K562 (cell line): ENCODE measurements around the gene MCMBP. TPM values are rescaled to one million over a fixed set of nuclear protein-coding genes. Genes with fewer than 3 reads are reported as not detected.

Experiments
- ATAC-seq: fragments of 200-7000 bp; cut with Tn5 transposase; 3 replicates; pipeline ENCODE4 v1.9.1; 2020; ENCODE audit warnings: moderate library complexity
- BruUV-seq: library from RNA; stranded (reverse); fragments of 400-500 nt; replicated peaks from 2 replicates; lab custom pipeline; 2021; lab: Mats Ljungman, UMichigan
- CTCF ChIA-PET: fragments of 300-600 bp; formaldehyde crosslinking; extraction: SDS; loops from one replicate; lab custom pipeline; 2021; ENCODE audit warnings: low intra/inter-chr PET ratio; lab: Yijun Ruan, JAX
- POLR2A ChIA-PET: fragments of 300-600, 350-650 bp; sonication (Branson Sonifier 250); formaldehyde crosslinking; extraction: SDS; loops from one replicate; lab custom pipeline; 2021; ENCODE audit warnings: antibody characterized with exemption, inconsistent platforms; lab: Yijun Ruan, JAX
- DNase-seq, 4 experiments: peaks; one replicate each; pipeline versions ENCODE4 v3.0.0 to v3.0.0-alpha.2; 2011 to 2018; ENCODE audit warnings: low spot score in 3 of 4, mixed read lengths in 3 of 4; ENCODE audit errors: extremely low read depth in 1 of 4
- FAIRE-seq: peaks from 2 replicates; lab custom pipeline; 2011; peaks lifted over from hg19 to GRCh38; lab: Jason Lieb, UNC
- H2AFZ ChIP-seq: 2 replicates; pipeline ENCODE4 v1.6.0; 2011; ENCODE audit warnings: low read depth, low read length, control low read depth, inconsistent platforms
- H3K27ac ChIP-seq: fragments of 200-600 bp; 3 replicates; pipeline ENCODE4 v1.8.0; 2011; ENCODE audit warnings: low read depth, mild to moderate bottlenecking, control low read depth, inconsistent platforms, low read length, moderate library complexity, mixed read lengths; ENCODE audit errors: extremely low read depth
- H3K27me3 ChIP-seq, 2 experiments: fragments of 300-600 bp in 1 of 2; 2 replicates in 1 of 2; 3 replicates in 1 of 2; pipeline versions ENCODE4 v1.6.0 to v1.8.0; 2011; ENCODE audit warnings: inconsistent platforms in 2 of 2, low read length in 2 of 2, mild to moderate bottlenecking in 1 of 2, mixed read lengths in 1 of 2, moderate library complexity in 1 of 2; ENCODE audit not compliant: control insufficient read depth in 2 of 2, insufficient read depth in 2 of 2
- H3K36me3 ChIP-seq: fragments of 300-600 bp; 3 replicates; pipeline ENCODE4 v1.8.0; 2011; ENCODE audit warnings: mild to moderate bottlenecking, low read length, inconsistent platforms; ENCODE audit not compliant: control insufficient read depth, insufficient read depth
- H3K4me1 ChIP-seq, 2 experiments: fragments of 200-600 bp in 1 of 2; replicated peaks in 1 of 2; 2 replicates in 1 of 2; 3 replicates in 1 of 2; pipeline versions ENCODE4 v1.5.1 to v1.8.0; 2011; ENCODE audit warnings: inconsistent platforms in 2 of 2, low read length in 2 of 2, mild to moderate bottlenecking in 1 of 2, mixed read lengths in 1 of 2, moderate library complexity in 1 of 2; ENCODE audit not compliant: control insufficient read depth in 2 of 2, insufficient read depth in 2 of 2
- H3K4me2 ChIP-seq: 2 replicates; pipeline ENCODE4 v1.6.1; 2011; ENCODE audit warnings: low read length, control low read depth, inconsistent platforms, mixed read lengths; ENCODE audit not compliant: insufficient read depth
- H3K4me3 ChIP-seq: fragments of 200-600 bp; sonication (generic), shearing (Covaris generic); 2 replicates; pipeline ENCODE4 v1.5.1; 2016; ENCODE audit warnings: control low read depth, inconsistent platforms
- H3K79me2 ChIP-seq: fragments of 200-600 bp; 3 replicates; pipeline ENCODE4 v1.8.0; 2011; ENCODE audit warnings: low read length, inconsistent platforms; ENCODE audit not compliant: control insufficient read depth, insufficient read depth
- H3K9ac ChIP-seq, 2 experiments: 2 replicates each; pipeline versions ENCODE4 v1.6.0 to v1.6.1; 2011; ENCODE audit warnings: low read depth in 2 of 2, low read length in 2 of 2, control low read depth in 1 of 2, inconsistent platforms in 1 of 2, mild to moderate bottlenecking in 1 of 2, mixed read lengths in 1 of 2; ENCODE audit not compliant: insufficient read depth in 1 of 2
- H3K9me1 ChIP-seq: one replicate; pipeline ENCODE4 v1.6.0; 2011; ENCODE audit warnings: inconsistent platforms, mild to moderate bottlenecking, low read length, moderate library complexity; ENCODE audit not compliant: control insufficient read depth, insufficient read depth
- H3K9me3 ChIP-seq: replicated peaks from 2 replicates; pipeline ENCODE4 v1.5.1; 2011; ENCODE audit warnings: low read depth, low read length, inconsistent platforms; ENCODE audit not compliant: control insufficient read depth, insufficient read depth
- H4K20me1 ChIP-seq: replicated peaks from 2 replicates; pipeline ENCODE4 v1.6.1; 2011; ENCODE audit warnings: low read length, inconsistent platforms, mixed read lengths; ENCODE audit not compliant: control insufficient read depth, insufficient read depth
- DIDO1 ChIP-seq: fragments of 450-650 bp; IDR thresholded peaks from 2 replicates; pipeline ENCODE4 v1.6.1; 2016; ENCODE audit warnings: low read depth, missing biosample characterization, missing genetic modification characterization
- HSF4 ChIP-seq: fragments of 250-450 bp; sonication (Bioruptor Pico); IDR thresholded peaks from 2 replicates; pipeline ENCODE4 v2.1.2; 2022; ENCODE audit warnings: mild to moderate bottlenecking, moderate library complexity, borderline replicate concordance
- KLF10 ChIP-seq: fragments of 250-450 bp; sonication (Bioruptor Pico); IDR thresholded peaks from 2 replicates; pipeline ENCODE4 v1.6.1; 2021; ENCODE audit warnings: matching md5 sums
- KLF6 ChIP-seq: fragments of 250-450 bp; sonication (Bioruptor Pico); IDR thresholded peaks from 2 replicates; pipeline ENCODE4 v1.4.0; 2020; ENCODE audit warnings: mild to moderate bottlenecking, moderate library complexity, borderline replicate concordance
- LARP7 ChIP-seq: fragments of 450-650 bp; IDR thresholded peaks from 2 replicates; pipeline ENCODE4 v1.6.1; 2016
- RAD51 ChIP-seq: fragments of 450-650 bp; IDR thresholded peaks from 2 replicates; pipeline ENCODE4 v1.7.1; 2016; ENCODE audit warnings: low read depth, mild to moderate bottlenecking, borderline replicate concordance
- SMAD3 ChIP-seq: fragments of 450-650 bp; formaldehyde crosslinking; conservative IDR thresholded peaks from 2 replicates; pipeline ENCODE4 v1.4.0; 2020; ENCODE audit warnings: mild to moderate bottlenecking
- TCFL5 ChIP-seq: fragments of 250-450 bp; sonication (Bioruptor Pico); conservative IDR thresholded peaks from 2 replicates; pipeline ENCODE4 v1.6.1; 2021; ENCODE audit warnings: mild to moderate bottlenecking, moderate library complexity, matching md5 sums
- XRCC4 ChIP-seq: IDR thresholded peaks from one replicate; pipeline ENCODE4 v1.6.1; 2011; ENCODE audit not compliant: insufficient read depth, insufficient read length; ENCODE audit errors: extremely low read depth
- ZC3H11A ChIP-seq: IDR thresholded peaks from 2 replicates; pipeline ENCODE4 v1.6.1; 2012; ENCODE audit warnings: low read depth, low read length, improper control_type of control experiment
- ZNF584 ChIP-seq: fragments of 200-800 bp; sonication (Bioruptor generic); IDR thresholded peaks from 2 replicates; pipeline ENCODE4 v1.6.1; 2016; ENCODE audit warnings: low read depth, mild to moderate bottlenecking, missing genetic modification characterization, missing compliant biosample characterization
- WGBS: fragments of 100-300 bp; shearing (Covaris generic); methylation state at CpG from one replicate; pipeline ENCODE4 v1.1.6; 2016; ENCODE audit warnings: low coverage, mixed read lengths; ENCODE audit not compliant: insufficient coverage; ENCODE audit errors: missing lambda C conversion rate; 5-methylcytosine and 5-hydroxymethylcytosine counted together
- in situ Hi-C: fragments of 300-500 bp; cut with MboI; formaldehyde crosslinking; loops from 4 replicates; pipeline ENCODE4 v1.15.0; 2018; ENCODE audit warnings: inconsistent platforms, mixed read lengths
- intact Hi-C: fragments of 100-400 bp; cut with micrococcal nuclease; formaldehyde crosslinking; loops from 2 replicates; pipeline ENCODE4 v1.14.2; 2022
- polyA plus RNA-seq, 8 experiments: library from polyadenylated mRNA; depleted of rRNA in 4 of 8; stranded (reverse) in 5 of 8; unstranded in 3 of 8; fragments of >200 nt; fragmentation: Nextera tagmentation in 2 of 8; fragmentation: Illumina TruSeq in 1 of 8; extraction: Ambion mirVana in 2 of 8; extraction: Trizol in 1 of 8; gene quantifications; 2 replicates each; pipeline versions ENCODE4 v1.2.1 to v1.2.3, GENCODE V29; 2011 to 2014; ENCODE audit warnings: inconsistent platforms in 1 of 8, missing spikeins in 1 of 8
- total RNA-seq, 7 experiments: library from RNA; depleted of rRNA in 6 of 7; stranded (reverse); fragments of >200 nt in 6 of 7; fragmentation: Illumina TruSeq in 2 of 7; extraction: Trizol in 2 of 7; gene quantifications; 2 replicates each; pipeline versions ENCODE4 v1.2.1 to v1.2.3, GENCODE V29; 2011 to 2021; ENCODE audit warnings: low replicate concordance in 1 of 7
- TF ChIP-seq, protein P1 (sequence below): fragments of 450-650 bp; IDR thresholded peaks from 2 replicates; pipeline ENCODE4 v1.6.1; 2016; ENCODE audit warnings: borderline replicate concordance
- TF ChIP-seq, protein P2 (sequence below): fragments of 450-650 bp; conservative IDR thresholded peaks from 2 replicates; pipeline ENCODE4 v1.6.1; 2016; ENCODE audit warnings: missing genetic modification characterization, low read depth, mild to moderate bottlenecking, control low read depth, missing compliant biosample characterization
- TF ChIP-seq, protein P3 (sequence below): fragments of 250-450 bp; sonication (Bioruptor Pico); IDR thresholded peaks from 2 replicates; pipeline ENCODE4 v1.4.0; 2020; ENCODE audit warnings: mild to moderate bottlenecking, moderate library complexity, borderline replicate concordance
- TF ChIP-seq, protein P4 (sequence below): sonication (generic); formaldehyde crosslinking; IDR thresholded peaks from 2 replicates; pipeline ENCODE4 v1.8.1; 2023; ENCODE audit warnings: mild to moderate bottlenecking, missing genetic modification reagents

The MCMBP gene
- total and polyA plus RNA-seq, 9 of the 15 experiments (the other 6 are each of a cell fraction or from before 2014, with no cell fraction given), result 11.2 to 74.3 (median 50.5) TPM

DNA sequence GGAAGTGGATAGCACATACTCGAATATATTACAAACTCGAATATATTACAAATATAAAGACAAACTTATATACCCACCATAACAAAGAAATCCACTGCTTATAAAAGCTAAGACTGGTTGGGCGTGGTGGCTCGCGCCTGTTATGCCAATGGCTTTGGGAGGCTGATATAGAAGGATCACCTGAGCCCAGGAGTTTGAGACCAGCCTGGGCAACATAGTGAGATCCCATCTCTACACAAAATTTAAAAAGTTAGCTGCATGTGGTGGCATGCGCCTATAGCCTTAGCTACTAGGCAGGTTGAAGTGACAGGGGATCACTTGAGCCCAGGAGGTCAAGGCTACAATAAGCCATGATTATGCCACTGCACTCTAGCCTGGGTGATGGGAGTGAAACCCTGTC lies 20.4 kb downstream of the MCMBP start (continued):
- TF ChIP-seq, protein P1, sequence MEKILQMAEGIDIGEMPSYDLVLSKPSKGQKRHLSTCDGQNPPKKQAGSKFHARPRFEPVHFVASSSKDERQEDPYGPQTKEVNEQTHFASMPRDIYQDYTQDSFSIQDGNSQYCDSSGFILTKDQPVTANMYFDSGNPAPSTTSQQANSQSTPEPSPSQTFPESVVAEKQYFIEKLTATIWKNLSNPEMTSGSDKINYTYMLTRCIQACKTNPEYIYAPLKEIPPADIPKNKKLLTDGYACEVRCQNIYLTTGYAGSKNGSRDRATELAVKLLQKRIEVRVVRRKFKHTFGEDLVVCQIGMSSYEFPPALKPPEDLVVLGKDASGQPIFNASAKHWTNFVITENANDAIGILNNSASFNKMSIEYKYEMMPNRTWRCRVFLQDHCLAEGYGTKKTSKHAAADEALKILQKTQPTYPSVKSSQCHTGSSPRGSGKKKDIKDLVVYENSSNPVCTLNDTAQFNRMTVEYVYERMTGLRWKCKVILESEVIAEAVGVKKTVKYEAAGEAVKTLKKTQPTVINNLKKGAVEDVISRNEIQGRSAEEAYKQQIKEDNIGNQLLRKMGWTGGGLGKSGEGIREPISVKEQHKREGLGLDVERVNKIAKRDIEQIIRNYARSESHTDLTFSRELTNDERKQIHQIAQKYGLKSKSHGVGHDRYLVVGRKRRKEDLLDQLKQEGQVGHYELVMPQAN, result no peak
- TF ChIP-seq ZNF584 (CRISPR knock-in tag), result no peak
- no peak for TF ChIP-seq RAD51
- no peak for TF ChIP-seq XRCC4
- no peak for TF ChIP-seq ZC3H11A
- TF ChIP-seq, protein P2, sequence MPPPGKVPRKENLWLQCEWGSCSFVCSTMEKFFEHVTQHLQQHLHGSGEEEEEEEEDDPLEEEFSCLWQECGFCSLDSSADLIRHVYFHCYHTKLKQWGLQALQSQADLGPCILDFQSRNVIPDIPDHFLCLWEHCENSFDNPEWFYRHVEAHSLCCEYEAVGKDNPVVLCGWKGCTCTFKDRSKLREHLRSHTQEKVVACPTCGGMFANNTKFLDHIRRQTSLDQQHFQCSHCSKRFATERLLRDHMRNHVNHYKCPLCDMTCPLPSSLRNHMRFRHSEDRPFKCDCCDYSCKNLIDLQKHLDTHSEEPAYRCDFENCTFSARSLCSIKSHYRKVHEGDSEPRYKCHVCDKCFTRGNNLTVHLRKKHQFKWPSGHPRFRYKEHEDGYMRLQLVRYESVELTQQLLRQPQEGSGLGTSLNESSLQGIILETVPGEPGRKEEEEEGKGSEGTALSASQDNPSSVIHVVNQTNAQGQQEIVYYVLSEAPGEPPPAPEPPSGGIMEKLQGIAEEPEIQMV (tag), result no peak
- no peak for TF ChIP-seq HSF4 (CRISPR knock-in tag)

DNA sequence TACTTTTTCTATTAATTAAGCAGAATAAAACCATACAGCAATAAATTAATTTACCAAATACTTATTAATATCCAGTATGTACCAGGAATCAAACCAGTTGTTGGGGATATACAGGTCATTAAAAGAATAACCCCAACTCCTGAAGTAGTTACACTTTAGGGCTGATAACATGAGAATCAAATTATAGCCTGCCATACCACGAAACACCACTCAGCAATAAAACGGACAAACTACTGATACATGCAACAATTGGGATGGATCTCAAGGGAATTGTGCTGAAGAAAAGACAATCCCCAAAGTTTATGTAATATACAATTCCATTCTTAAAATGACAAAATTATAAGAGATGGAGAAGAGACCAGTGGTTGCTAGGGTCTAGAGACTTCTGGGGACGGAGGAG lies 22.7 kb downstream of the MCMBP start:
- Histone ChIP-seq H3K4me3 (no peak overlapping the region), H3K27me3 (no peaks in the 10 kb centered on the region), H3K4me2 (no peak overlapping the region), H4K20me1 (no peaks in the 10 kb centered on the region), H3K9ac (no peak overlapping the region), H3K9me1 (no peaks in the 10 kb centered on the region), H3K36me3 (peaks cover 77% of the 10 kb centered on the region), H3K27ac (no peak overlapping the region), H3K9me3 (no peaks in the 10 kb centered on the region), H3K4me1 (no peaks in the 10 kb centered on the region), H3K79me2 (no peaks in the 10 kb centered on the region), H2AFZ (no peak overlapping the region)
- DNase-seq (no peak), ATAC-seq (no peak), FAIRE-seq (no peak)
- in situ Hi-C loops, result loop anchor here (5.0 kb wide), 1 partner anchor 98 kb away; no protein-coding TSS in a partner anchor
- TF ChIP-seq DIDO1 (tag), result no peak
- TF ChIP-seq, protein P3, sequence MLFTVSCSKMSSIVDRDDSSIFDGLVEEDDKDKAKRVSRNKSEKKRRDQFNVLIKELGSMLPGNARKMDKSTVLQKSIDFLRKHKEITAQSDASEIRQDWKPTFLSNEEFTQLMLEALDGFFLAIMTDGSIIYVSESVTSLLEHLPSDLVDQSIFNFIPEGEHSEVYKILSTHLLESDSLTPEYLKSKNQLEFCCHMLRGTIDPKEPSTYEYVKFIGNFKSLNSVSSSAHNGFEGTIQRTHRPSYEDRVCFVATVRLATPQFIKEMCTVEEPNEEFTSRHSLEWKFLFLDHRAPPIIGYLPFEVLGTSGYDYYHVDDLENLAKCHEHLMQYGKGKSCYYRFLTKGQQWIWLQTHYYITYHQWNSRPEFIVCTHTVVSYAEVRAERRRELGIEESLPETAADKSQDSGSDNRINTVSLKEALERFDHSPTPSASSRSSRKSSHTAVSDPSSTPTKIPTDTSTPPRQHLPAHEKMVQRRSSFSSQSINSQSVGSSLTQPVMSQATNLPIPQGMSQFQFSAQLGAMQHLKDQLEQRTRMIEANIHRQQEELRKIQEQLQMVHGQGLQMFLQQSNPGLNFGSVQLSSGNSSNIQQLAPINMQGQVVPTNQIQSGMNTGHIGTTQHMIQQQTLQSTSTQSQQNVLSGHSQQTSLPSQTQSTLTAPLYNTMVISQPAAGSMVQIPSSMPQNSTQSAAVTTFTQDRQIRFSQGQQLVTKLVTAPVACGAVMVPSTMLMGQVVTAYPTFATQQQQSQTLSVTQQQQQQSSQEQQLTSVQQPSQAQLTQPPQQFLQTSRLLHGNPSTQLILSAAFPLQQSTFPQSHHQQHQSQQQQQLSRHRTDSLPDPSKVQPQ, result no peak
- no peak for TF ChIP-seq KLF6 (CRISPR knock-in tag)
- TF ChIP-seq TCFL5, result no peak
- TF ChIP-seq KLF10 (CRISPR knock-in tag), result no peak
- no peak for TF ChIP-seq SMAD3 (CRISPR knock-in tag)
- TF ChIP-seq, protein P4, sequence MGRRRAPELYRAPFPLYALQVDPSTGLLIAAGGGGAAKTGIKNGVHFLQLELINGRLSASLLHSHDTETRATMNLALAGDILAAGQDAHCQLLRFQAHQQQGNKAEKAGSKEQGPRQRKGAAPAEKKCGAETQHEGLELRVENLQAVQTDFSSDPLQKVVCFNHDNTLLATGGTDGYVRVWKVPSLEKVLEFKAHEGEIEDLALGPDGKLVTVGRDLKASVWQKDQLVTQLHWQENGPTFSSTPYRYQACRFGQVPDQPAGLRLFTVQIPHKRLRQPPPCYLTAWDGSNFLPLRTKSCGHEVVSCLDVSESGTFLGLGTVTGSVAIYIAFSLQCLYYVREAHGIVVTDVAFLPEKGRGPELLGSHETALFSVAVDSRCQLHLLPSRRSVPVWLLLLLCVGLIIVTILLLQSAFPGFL (CRISPR knock-in tag), result no peak
- TF ChIP-seq LARP7, result no peak
- ChIA-PET POLR2A (no interaction called here), CTCF (no interaction called here)
- 96% methylated on average over 3 of the region's 3 CpGs for WGBS
- intact Hi-C loops, result no loop called here
- BruUV-seq, result no TSS peak
